HG02870 (cell line): ENCODE data around the gene HOXC5.

Source experiments
- ATAC-seq: cut with Tn5 transposase; IDR thresholded peaks from one replicate; pipeline ENCODE4 v1.9.1; 2021; ENCODE audit warnings: mild to moderate bottlenecking, moderate library complexity; ENCODE audit not compliant: unreplicated experiment

Gene HOXC5

GRCh38 chr12:53995378-53996239 is 37.2 kb upstream of the HOXC5 start:
- no peak for ATAC-seq

GRCh38 chr12:53996240-53997203 is 36.3 kb upstream of the HOXC5 start:
- no peak for ATAC-seq

GRCh38 chr12:53997204-53998109 is 35.4 kb upstream of the HOXC5 start:
- no peak for ATAC-seq

GRCh38 chr12:53998110-53998899 is 34.5 kb upstream of the HOXC5 start:
- no peak for ATAC-seq

GRCh38 chr12:53998900-53999236 is 34.0 kb upstream of the HOXC5 start:
- no peak for ATAC-seq

- no peak for ATAC-seq
These were observed 33.2 kb upstream of the HOXC5 start for GRCh38 chr12:53999559-54000115.

- ATAC-seq: no peak
These were observed 32.4 kb upstream of the HOXC5 start, which contains the start of gene HOXC9 for GRCh38 chr12:54000116-54001114. Gene HOXC9 (plus strand): TSS chr12:54000161. CDS start chr12:54000189, 28 bp downstream.

GRCh38 chr12:54001283-54002187 is 31.3 kb upstream of the HOXC5 start:
- ATAC-seq: no peak

- ATAC-seq: no peak
These were observed 30.5 kb upstream of the HOXC5 start for GRCh38 chr12:54002278-54002914.

GRCh38 chr12:54002915-54003389 is 29.9 kb upstream of the HOXC5 start:
- no peak for ATAC-seq

GRCh38 chr12:54003625-54004024 is 29.2 kb upstream of the HOXC5 start:
- ATAC-seq: no peak

- no peak for ATAC-seq
These were observed 28.6 kb upstream of the HOXC5 start for GRCh38 chr12:54004063-54004840.

- ATAC-seq: no peak
These were observed 27.9 kb upstream of the HOXC5 start for GRCh38 chr12:54004841-54005530.

- ATAC-seq: no peak
These were observed 27.4 kb upstream of the HOXC5 start for GRCh38 chr12:54005531-54005852.

- ATAC-seq: peak; percentile 67
These were observed 26.8 kb upstream of the HOXC5 start for GRCh38 chr12:54005853-54006558.
